H1 (cell line): ENCODE measurements around the gene TM2D1. TPM values are rescaled to one million over a fixed set of nuclear protein-coding genes. Genes with fewer than 3 reads are reported as not detected.

Experiments
- CTCF ChIA-PET: fragments of 300-600 bp; sonication (Branson Sonifier 250); formaldehyde crosslinking; loops from one replicate; lab custom pipeline; 2021; ENCODE audit not compliant: partially characterized antibody; lab: Charles Lee
- POLR2A ChIA-PET: fragments of 300-600 bp; sonication (Branson Sonifier 250); formaldehyde crosslinking; loops from one replicate; lab custom pipeline; 2021; ENCODE audit warnings: inconsistent platforms; ENCODE audit not compliant: partially characterized antibody; lab: Charles Lee
- DNase-seq, 2 experiments: peaks; one replicate each; pipeline versions ENCODE4 v3.0.0 to v3.0.0-alpha.2; 2010 to 2022; ENCODE audit warnings: low spot score in 2 of 2, low read depth in 1 of 2, mixed read lengths in 1 of 2
- FAIRE-seq: peaks from 2 replicates; lab custom pipeline; 2011; peaks lifted over from hg19 to GRCh38; lab: Jason Lieb, UNC
- H2AFZ ChIP-seq: 2 replicates; pipeline ENCODE4 v1.8.1; 2012; ENCODE audit warnings: low read length, inconsistent platforms
- H2AK5ac ChIP-seq: 2 replicates; pipeline ENCODE4 v1.6.1; 2013; ENCODE audit warnings: low read depth, low read length
- H2BK120ac ChIP-seq: replicated peaks from 2 replicates; pipeline ENCODE3; 2013; ENCODE audit warnings: low read depth, low read length, inconsistent platforms
- H2BK12ac ChIP-seq: 2 replicates; pipeline ENCODE4 v1.6.1; 2013; ENCODE audit warnings: low read depth, low read length
- H2BK15ac ChIP-seq: 2 replicates; pipeline ENCODE4 v1.6.1; 2013; ENCODE audit warnings: low read length
- H2BK20ac ChIP-seq: 2 replicates; pipeline ENCODE4 v1.6.1; 2013; ENCODE audit warnings: low read length
- H2BK5ac ChIP-seq: 2 replicates; pipeline ENCODE4 v1.6.1; 2013; ENCODE audit warnings: low read depth, low read length
- H3K14ac ChIP-seq: 2 replicates; pipeline ENCODE4 v1.6.1; 2013; ENCODE audit warnings: inconsistent platforms; ENCODE audit not compliant: insufficient read length
- H3K18ac ChIP-seq: 2 replicates; pipeline ENCODE4 v1.6.1; 2013; ENCODE audit warnings: low read length; ENCODE audit errors: extremely low read depth
- H3K23ac ChIP-seq: 2 replicates; pipeline ENCODE4 v1.6.1; 2013; ENCODE audit warnings: inconsistent platforms; ENCODE audit not compliant: insufficient read length
- H3K23me2 ChIP-seq: 2 replicates; pipeline ENCODE4 v1.6.1; 2013; ENCODE audit warnings: low read depth, low read length
- H3K27ac ChIP-seq: 2 replicates; pipeline ENCODE4 v1.6.1; 2011; ENCODE audit warnings: low read depth, low read length, inconsistent platforms
- H3K27me3 ChIP-seq, 4 experiments: replicated peaks in 1 of 4; 1 replicate in 1 of 4; 2 replicates in 3 of 4; pipeline versions ENCODE4 v1.6.1 to v1.8.1; 2011 to 2013; ENCODE audit warnings: low read length in 3 of 4, mild to moderate bottlenecking in 3 of 4, inconsistent platforms in 2 of 4, mixed read lengths in 2 of 4, moderate library complexity in 1 of 4; ENCODE audit not compliant: control insufficient read depth in 3 of 4, insufficient read depth in 3 of 4; ENCODE audit errors: extremely low read depth in 1 of 4
- H3K36me3 ChIP-seq, 4 experiments: 2 replicates each; pipeline versions ENCODE4 v1.6.1 to v1.8.1; 2011 to 2013; ENCODE audit warnings: mild to moderate bottlenecking in 4 of 4, low read length in 3 of 4, moderate library complexity in 2 of 4, control low read depth in 1 of 4, inconsistent platforms in 1 of 4; ENCODE audit not compliant: insufficient read depth in 4 of 4, control insufficient read depth in 2 of 4
- H3K4ac ChIP-seq: replicated peaks from 2 replicates; pipeline ENCODE3; 2013; ENCODE audit warnings: low read length, low read depth, mixed read lengths, inconsistent platforms; ENCODE audit not compliant: insufficient read length
- H3K4me1 ChIP-seq, 4 experiments: replicated peaks in 1 of 4; 1 replicate in 1 of 4; 2 replicates in 3 of 4; pipeline versions ENCODE4 v1.6.1 to v1.8.1; 2011 to 2013; ENCODE audit warnings: low read length in 3 of 4, inconsistent platforms in 2 of 4, mixed read lengths in 1 of 4; ENCODE audit not compliant: insufficient read depth in 4 of 4, control insufficient read depth in 3 of 4
- H3K4me2 ChIP-seq, 2 experiments: 2 replicates each; pipeline versions ENCODE4 v1.6.1 to v1.8.1; 2011 to 2013; ENCODE audit warnings: low read depth in 2 of 2, low read length in 2 of 2, control low read depth in 1 of 2, inconsistent platforms in 1 of 2, mild to moderate bottlenecking in 1 of 2; ENCODE audit not compliant: insufficient read depth in 1 of 2
- H3K4me3 ChIP-seq, 4 experiments: fragments of 200-600, 300-600 bp in 1 of 4; sonication (generic), shearing (Covaris generic), sonication (Bioruptor Twin) in 1 of 4; 2 replicates each; pipeline versions ENCODE4 v1.5.1 to v1.8.1; 2011 to 2016; ENCODE audit warnings: low read length in 4 of 4, low read depth in 3 of 4, control low read depth in 2 of 4, inconsistent platforms in 2 of 4, mild to moderate bottlenecking in 2 of 4, mixed read lengths in 1 of 4, moderate library complexity in 1 of 4; ENCODE audit not compliant: insufficient read depth in 2 of 4; ENCODE audit errors: extremely low read depth in 1 of 4
- H3K56ac ChIP-seq: replicated peaks from 2 replicates; pipeline ENCODE3; 2013; ENCODE audit warnings: low read depth, mild to moderate bottlenecking, mixed read lengths, low read length, inconsistent platforms; ENCODE audit not compliant: insufficient read length
- H3K79me1 ChIP-seq: 2 replicates; pipeline ENCODE4 v1.6.1; 2013; ENCODE audit warnings: low read depth, low read length, control low read depth
- H3K79me2 ChIP-seq, 2 experiments: 2 replicates each; pipeline versions ENCODE4 v1.6.1 to v1.8.1; 2012 to 2013; ENCODE audit warnings: low read length in 2 of 2, mild to moderate bottlenecking in 2 of 2, inconsistent platforms in 1 of 2; ENCODE audit not compliant: insufficient read depth in 2 of 2, control insufficient read depth in 1 of 2
- H3K9ac ChIP-seq, 4 experiments: replicated peaks in 1 of 4; 1 replicate in 1 of 4; 2 replicates in 3 of 4; pipeline versions ENCODE4 v1.6.1 to v1.8.1; 2011 to 2013; ENCODE audit warnings: low read depth in 3 of 4, low read length in 3 of 4, control low read depth in 2 of 4, mild to moderate bottlenecking in 2 of 4, moderate library complexity in 2 of 4, inconsistent platforms in 1 of 4; ENCODE audit errors: extremely low read depth in 1 of 4
- H3K9me3 ChIP-seq, 2 experiments: 2 replicates each; pipeline versions ENCODE4 v1.6.1 to v1.8.1; 2012 to 2013; ENCODE audit warnings: mild to moderate bottlenecking in 2 of 2, moderate library complexity in 2 of 2, control low read depth in 1 of 2, inconsistent platforms in 1 of 2, low read depth in 1 of 2, low read length in 1 of 2, mixed read lengths in 1 of 2; ENCODE audit not compliant: insufficient read depth in 2 of 2
- H4K20me1 ChIP-seq, 2 experiments: replicated peaks in 1 of 2; 2 replicates each; pipeline versions ENCODE3 to v1.8.1; 2011 to 2013; ENCODE audit warnings: inconsistent platforms in 2 of 2, low read length in 2 of 2, mild to moderate bottlenecking in 1 of 2; ENCODE audit not compliant: insufficient read depth in 2 of 2, control insufficient read depth in 1 of 2
- H4K5ac ChIP-seq: 2 replicates; pipeline ENCODE4 v1.6.1; 2013; ENCODE audit warnings: low read length, low read depth, mixed read lengths, inconsistent platforms; ENCODE audit not compliant: insufficient read length
- H4K8ac ChIP-seq: 2 replicates; pipeline ENCODE4 v1.8.0; 2013; ENCODE audit warnings: mild to moderate bottlenecking, moderate library complexity, low read length, inconsistent platforms; ENCODE audit not compliant: insufficient read depth; ENCODE audit errors: extremely low read depth
- H4K91ac ChIP-seq: replicated peaks from 2 replicates; pipeline ENCODE3; 2013; ENCODE audit warnings: low read length, mixed read lengths, inconsistent platforms; ENCODE audit not compliant: insufficient read length
- CBX5 ChIP-seq: fragments of 300-800, 300-1000 bp; sonication (generic); IDR thresholded peaks from 2 replicates; pipeline ENCODE4 v1.7.1; 2016; ENCODE audit warnings: antibody characterized with exemption, low read length, low read depth
- CEBPB ChIP-seq: IDR thresholded peaks from 2 replicates; pipeline ENCODE4 v1.6.1; 2012; ENCODE audit warnings: low read depth, low read length
- CHD2 ChIP-seq: IDR thresholded peaks from 2 replicates; pipeline ENCODE4 v1.6.1; 2012; ENCODE audit warnings: low read length, improper control_type of control experiment
- CTCF ChIP-seq, 3 experiments: IDR thresholded peaks; 1 replicate in 2 of 3; 2 replicates in 1 of 3; pipeline versions ENCODE4 v1.5.1 to v1.6.1; 2011; ENCODE audit warnings: low read length in 3 of 3, mild to moderate bottlenecking in 3 of 3, inconsistent platforms in 2 of 3, low read depth in 1 of 3, moderate library complexity in 1 of 3; ENCODE audit not compliant: insufficient read depth in 1 of 3; ENCODE audit errors: control extremely low read depth in 1 of 3
- GTF2F1 ChIP-seq: IDR thresholded peaks from 2 replicates; pipeline ENCODE4 v1.6.1; 2012; ENCODE audit warnings: low read depth, low read length, improper control_type of control experiment, borderline replicate concordance
- HDAC6 ChIP-seq: IDR thresholded peaks from one replicate; pipeline ENCODE4 v1.7.1; 2012; ENCODE audit warnings: low read depth, mild to moderate bottlenecking, inconsistent platforms, low read length, moderate library complexity
- KDM4A ChIP-seq: IDR thresholded peaks from one replicate; pipeline ENCODE4 v1.7.1; 2012; ENCODE audit warnings: low read depth, mild to moderate bottlenecking, moderate library complexity, low read length, inconsistent platforms; ENCODE audit not compliant: severe bottlenecking
- NANOG ChIP-seq: IDR thresholded peaks from 2 replicates; pipeline ENCODE4 v1.6.1; 2011; ENCODE audit warnings: low read length, low read depth, mild to moderate bottlenecking, inconsistent platforms; ENCODE audit not compliant: insufficient read depth, poor library complexity, severe bottlenecking
- SP2 ChIP-seq: IDR thresholded peaks from 2 replicates; pipeline ENCODE4 v1.6.1; 2012; ENCODE audit warnings: mild to moderate bottlenecking, low read length, inconsistent platforms
- TBP ChIP-seq: IDR thresholded peaks from 2 replicates; pipeline ENCODE4 v1.6.1; 2011; ENCODE audit warnings: low read depth, low read length, improper control_type of control experiment
- USF2 ChIP-seq: IDR thresholded peaks from 2 replicates; pipeline ENCODE4 v1.6.1; 2011; ENCODE audit warnings: low read length, improper control_type of control experiment
- WGBS, 2 experiments: shearing (Covaris generic) in 1 of 2; methylation state at CpG; one replicate each; pipeline versions ENCODE4 v1.1.6 to v1.1.7; 2013 to 2015; ENCODE audit warnings: low lambda C conversion rate in 2 of 2, mixed read lengths in 2 of 2, inconsistent platforms in 1 of 2, low coverage in 1 of 2, missing lambda C conversion rate in 1 of 2; ENCODE audit not compliant: insufficient replicate concordance in 2 of 2, insufficient coverage in 1 of 2, insufficient read length in 1 of 2; ENCODE audit errors: extremely low coverage in 1 of 2, missing lambda C conversion rate in 1 of 2; 5-methylcytosine and 5-hydroxymethylcytosine counted together
- polyA plus RNA-seq, 7 experiments: library from polyadenylated mRNA; depleted of rRNA in 3 of 7; stranded (reverse) in 5 of 7; unstranded in 2 of 7; fragments of >200 nt in 5 of 7; fragments of 200-250 nt in 2 of 7; gene quantifications; 1 replicate in 5 of 7; 2 replicates in 1 of 7; 4 replicates in 1 of 7; pipeline versions ENCODE4 v1.2.1 to v1.2.3, GENCODE V29; 2011 to 2013; ENCODE audit warnings: missing spikeins in 2 of 7, mixed read lengths in 2 of 7
- total RNA-seq: library from RNA; stranded (reverse); fragmentation: NEBNext Ultra II Directional; extraction: Animal tissue kit (Norgen Biotek cat#: 25700); gene quantifications from 2 replicates; pipeline ENCODE4 v1.2.1, GENCODE V29; 2021

The TM2D1 gene
- total and polyA plus RNA-seq, 2 of the 8 experiments (the other 6 are each of a cell fraction or from before 2014, with no cell fraction given), result 17.7 to 20.5 TPM

- CTCF ChIA-PET, result interaction anchor here (1.0 to 1.4 kb wide), 2 partner anchors 13 to 15 kb away, joined by 4 read pairs; no protein-coding TSS in a partner anchor
- Histone ChIP-seq H2BK12ac (no peak overlapping the region), H4K5ac (no peak overlapping the region)
- TF ChIP-seq KDM4A, result no peak
- TF ChIP-seq SP2, result no peak
- TF ChIP-seq CBX5, result no peak
- no peak for TF ChIP-seq CHD2
- no peak for TF ChIP-seq GTF2F1
- no peak for TF ChIP-seq USF2
- no peak for TF ChIP-seq NANOG
- TF ChIP-seq CEBPB, result no peak
- no peak for TF ChIP-seq CTCF (IDR thresholded peaks at IDR 0.05; ENCODE audit: control extremely low read depth in 1 of 3, insufficient read depth in 1 of 3, low read depth in 1 of 3, low read length in 3 of 3)
- TF ChIP-seq HDAC6, result no peak
- no peak for TF ChIP-seq TBP
Measured at GRCh38 chr1:61655453-61655852, 69.5 kb downstream of the TM2D1 start.

More at GRCh38 chr1:61655453-61655852, 69.5 kb downstream of the TM2D1 start:
- H3K79me2 ChIP-seq, result no peaks in the 10 kb centered on the region
- no peaks in the 10 kb centered on the region for H4K20me1 ChIP-seq
- no peaks in the 10 kb centered on the region for H3K9me3 ChIP-seq
- no peak overlapping the region for H3K27ac ChIP-seq
- H3K4me3 ChIP-seq, result no peak overlapping the region
- no peak overlapping the region for H2BK120ac ChIP-seq
- no peaks in the 10 kb centered on the region for H3K79me1 ChIP-seq
- no peaks in the 10 kb centered on the region for H3K23me2 ChIP-seq
- H2BK20ac ChIP-seq, result no peak overlapping the region
- no peaks in the 10 kb centered on the region for H3K36me3 ChIP-seq
- H2BK15ac ChIP-seq, result no peak overlapping the region
- H3K4me1 ChIP-seq, result no peaks in the 10 kb centered on the region
- H3K18ac ChIP-seq, result no peak overlapping the region
- no peak overlapping the region for H2AK5ac ChIP-seq
- no peaks in the 10 kb centered on the region for H3K27me3 ChIP-seq
- DNase-seq, result no peak
- H3K9ac ChIP-seq, result no peak overlapping the region
- H4K8ac ChIP-seq, result no peak overlapping the region
- H3K4me2 ChIP-seq, result no peak overlapping the region
- H3K4ac ChIP-seq, result no peak overlapping the region
- H4K91ac ChIP-seq, result no peak overlapping the region
- no peak overlapping the region for H3K14ac ChIP-seq
- no peak overlapping the region for H3K23ac ChIP-seq
- no peak overlapping the region for H3K56ac ChIP-seq
- no peak overlapping the region for H2AFZ ChIP-seq
- WGBS, 2 experiments, result 89% methylated on average over 3 of the region's 3 CpGs; no CpG with 5 or more reads in 1 of the 2 experiments
- no peak overlapping the region for H2BK5ac ChIP-seq
- no peak for FAIRE-seq
- POLR2A ChIA-PET, result no interaction called here
